RKO (cell line): ENCODE data around the gene C14orf132.

ENCODE experiments used
- DNase-seq: peaks from one replicate; pipeline ENCODE4 v3.0.0-alpha.2; 2016; ENCODE audit warnings: low spot score

Gene C14orf132

GRCh38 chr14:96039633-96040311 lies 610 bp downstream of the C14orf132 start:
- DNase-seq = no peak

DNA sequence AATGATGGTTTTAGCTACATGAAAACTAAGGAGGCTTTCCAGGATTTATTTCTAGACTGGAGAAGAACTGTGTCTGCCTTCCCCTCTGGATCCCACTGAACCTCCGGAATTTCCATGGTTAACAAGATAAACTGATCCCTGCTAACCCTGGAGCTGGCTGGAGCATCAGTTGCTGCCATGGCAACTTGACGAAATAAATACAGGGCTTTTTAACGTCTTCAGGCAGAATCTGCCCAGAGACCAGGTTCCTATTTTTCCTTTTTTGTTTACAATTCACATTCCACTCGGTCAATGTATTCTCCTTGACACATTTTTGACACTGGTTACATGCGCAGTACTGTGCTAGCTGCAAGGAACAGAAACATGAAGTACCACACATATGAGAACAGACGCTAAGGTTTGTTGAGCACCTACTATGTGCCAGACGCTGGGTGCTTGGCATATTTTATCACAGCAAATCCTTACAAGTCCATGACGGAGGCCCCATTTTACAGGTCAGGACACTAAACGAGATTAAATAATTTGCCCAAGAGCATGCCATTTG lies 1.7 kb downstream of the C14orf132 start:
- DNase-seq = no peak

DNA sequence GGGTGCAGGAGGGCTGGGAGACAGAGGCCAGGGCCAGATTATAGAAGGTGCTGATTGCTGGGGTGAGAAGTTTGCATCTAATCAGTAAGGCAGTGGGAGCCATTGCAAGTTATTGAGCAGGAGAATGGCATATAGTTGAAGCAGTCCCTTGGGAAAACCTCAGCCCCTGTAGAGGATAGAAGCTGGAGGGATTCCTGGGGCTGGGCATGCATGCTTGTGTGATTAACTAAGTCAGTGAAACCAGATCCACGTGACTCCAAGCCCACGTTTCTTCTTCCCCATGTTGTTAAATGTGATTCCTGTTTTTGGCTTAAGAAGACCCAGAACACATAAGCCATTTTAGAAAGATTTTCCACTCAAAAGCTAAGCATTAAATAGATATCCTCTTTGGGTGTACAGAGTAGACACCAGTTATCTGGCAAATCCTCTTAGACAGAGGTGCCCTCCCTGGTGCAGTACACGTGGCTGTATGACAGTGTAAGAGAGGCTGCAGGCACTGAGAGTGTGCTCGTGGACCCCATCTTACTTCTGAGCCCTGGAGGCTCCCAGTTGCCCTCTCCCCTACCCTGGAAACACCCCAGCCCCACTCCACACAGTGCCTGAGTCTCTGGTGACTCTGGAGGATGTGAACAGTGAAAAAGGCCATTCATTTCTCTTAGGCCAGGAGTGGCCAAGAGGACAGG lies 3.2 kb downstream of the C14orf132 start:
- no peak for DNase-seq

- no peak for DNase-seq
Measured at GRCh38 chr14:96046630-96047029, 7.5 kb downstream of the C14orf132 start.

DNA sequence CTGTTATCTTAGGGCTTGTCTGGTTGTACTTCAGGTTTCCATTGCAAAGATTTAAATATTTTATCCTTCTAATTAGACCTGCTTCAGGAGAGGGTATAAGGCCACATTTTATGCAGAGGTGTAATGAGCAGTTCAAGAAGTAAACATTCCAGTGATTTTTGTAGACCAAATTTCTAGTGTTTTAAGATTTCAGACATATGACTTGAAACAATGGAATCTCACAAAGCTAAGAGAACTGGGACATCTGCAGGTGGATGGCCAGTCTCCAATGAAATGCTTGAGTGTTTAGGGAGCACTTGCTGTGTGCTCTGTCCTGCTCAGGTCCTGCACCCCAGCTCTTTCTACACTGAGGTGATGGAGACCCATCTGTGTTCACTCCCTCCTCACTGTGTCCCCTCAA lies 7.9 kb downstream of the C14orf132 start:
- DNase-seq = no peak

DNA sequence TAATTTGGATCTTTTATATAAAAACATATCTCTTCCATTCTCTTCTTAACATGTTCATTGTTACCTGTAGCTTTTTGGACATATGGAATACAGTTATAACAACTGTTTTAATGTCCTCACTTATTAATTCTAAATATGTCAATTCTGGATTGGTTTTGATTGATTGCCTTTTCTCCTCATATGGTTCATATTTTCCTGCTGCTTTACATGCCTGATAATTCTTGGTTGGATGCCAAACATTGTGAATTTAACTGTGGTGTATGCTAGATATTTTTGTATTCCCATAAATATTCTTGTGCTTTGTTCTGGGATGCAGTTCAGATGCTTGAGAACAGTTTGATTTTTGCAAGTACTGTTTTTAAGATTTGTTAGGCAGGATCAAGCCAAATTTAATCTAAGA lies 10.8 kb downstream of the C14orf132 start:
- DNase-seq = no peak

GRCh38 chr14:96050482-96050881 lies 11.3 kb downstream of the C14orf132 start:
- no peak for DNase-seq

DNA sequence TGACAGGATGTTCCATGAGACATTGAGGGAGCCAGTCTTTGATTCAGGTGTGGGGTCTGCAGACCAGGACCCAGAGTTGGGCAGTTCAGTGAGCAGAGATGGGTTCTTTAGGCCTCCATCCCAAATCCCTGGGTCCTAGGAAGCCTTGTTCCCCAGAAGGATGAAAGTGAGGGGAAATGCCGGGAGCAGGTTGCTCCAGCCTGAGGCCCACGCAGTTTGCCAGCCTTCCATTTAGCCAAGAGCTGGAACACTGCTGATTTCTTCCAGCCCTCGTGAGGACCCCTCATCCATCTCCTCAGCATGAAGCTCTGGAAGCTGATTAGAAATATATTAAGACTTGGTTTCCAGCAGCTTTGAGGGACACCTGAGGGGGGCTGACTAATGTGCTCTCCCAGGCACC lies 12.1 kb downstream of the C14orf132 start:
- DNase-seq = no peak

- no peak for DNase-seq
Measured at GRCh38 chr14:96051642-96052540, 12.7 kb downstream of the C14orf132 start.

DNA sequence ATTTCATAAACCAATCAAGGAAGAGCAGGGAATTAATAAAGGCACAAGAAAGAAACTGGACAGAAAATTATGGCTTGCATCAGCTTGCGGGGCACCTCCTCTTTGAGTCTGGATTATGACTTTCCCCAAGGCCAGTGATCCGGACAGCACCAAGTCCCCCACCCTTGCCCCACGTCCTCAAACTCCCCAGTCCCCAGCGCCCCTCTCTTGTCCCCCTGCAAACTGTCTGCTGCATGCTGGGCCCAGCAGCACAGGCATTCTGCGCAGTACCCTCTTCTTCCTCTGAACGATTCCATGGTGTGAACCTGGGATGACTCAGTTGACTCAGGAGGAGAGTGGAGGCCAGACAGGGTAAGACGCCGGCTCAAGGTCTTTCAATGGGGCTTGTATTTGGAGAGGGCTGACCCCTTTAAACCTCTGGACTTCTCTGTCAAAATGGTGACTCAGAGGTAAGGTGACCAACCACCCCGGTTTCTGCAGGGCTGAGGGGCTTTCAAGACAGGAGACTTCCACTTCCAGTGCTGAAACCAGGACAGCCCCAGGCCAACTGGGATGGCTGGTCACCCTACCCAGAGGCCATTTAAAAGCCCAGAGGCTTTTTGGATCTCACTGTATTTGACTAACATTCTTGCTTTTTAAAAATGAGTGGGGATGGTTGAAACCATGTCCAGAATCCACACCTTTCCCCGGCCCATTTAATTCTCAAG lies 13.5 kb downstream of the C14orf132 start:
- peak; percentile 17 for DNase-seq

- DNase-seq = no peak
Measured at GRCh38 chr14:96053248-96053599, 14.1 kb downstream of the C14orf132 start.

GRCh38 chr14:96053600-96054381 lies 14.6 kb downstream of the C14orf132 start:
- peak; percentile 28 for DNase-seq

DNA sequence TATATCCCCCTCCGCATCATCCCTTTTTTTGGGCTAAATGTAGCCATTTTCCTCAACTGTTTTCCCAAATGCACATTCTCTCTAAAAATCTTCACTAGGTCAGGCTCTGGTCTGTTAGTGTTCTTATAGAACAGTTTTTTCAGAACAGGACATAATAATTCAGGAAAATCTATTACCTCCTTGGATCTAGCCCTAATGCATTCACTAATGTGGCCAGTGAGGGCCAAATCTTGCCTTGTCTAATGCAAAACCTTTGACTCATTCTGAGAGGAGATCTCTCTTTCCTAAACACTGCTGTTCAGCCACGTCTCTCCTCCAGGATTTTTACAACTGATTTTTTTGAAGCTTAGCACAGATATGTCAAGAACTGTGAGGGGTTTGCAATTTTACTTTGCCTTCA lies 15.5 kb downstream of the C14orf132 start:
- no peak for DNase-seq

GRCh38 chr14:96055065-96055752 lies 16.0 kb downstream of the C14orf132 start:
- DNase-seq = no peak

GRCh38 chr14:96055753-96056508 lies 16.8 kb downstream of the C14orf132 start:
- no peak for DNase-seq

DNA sequence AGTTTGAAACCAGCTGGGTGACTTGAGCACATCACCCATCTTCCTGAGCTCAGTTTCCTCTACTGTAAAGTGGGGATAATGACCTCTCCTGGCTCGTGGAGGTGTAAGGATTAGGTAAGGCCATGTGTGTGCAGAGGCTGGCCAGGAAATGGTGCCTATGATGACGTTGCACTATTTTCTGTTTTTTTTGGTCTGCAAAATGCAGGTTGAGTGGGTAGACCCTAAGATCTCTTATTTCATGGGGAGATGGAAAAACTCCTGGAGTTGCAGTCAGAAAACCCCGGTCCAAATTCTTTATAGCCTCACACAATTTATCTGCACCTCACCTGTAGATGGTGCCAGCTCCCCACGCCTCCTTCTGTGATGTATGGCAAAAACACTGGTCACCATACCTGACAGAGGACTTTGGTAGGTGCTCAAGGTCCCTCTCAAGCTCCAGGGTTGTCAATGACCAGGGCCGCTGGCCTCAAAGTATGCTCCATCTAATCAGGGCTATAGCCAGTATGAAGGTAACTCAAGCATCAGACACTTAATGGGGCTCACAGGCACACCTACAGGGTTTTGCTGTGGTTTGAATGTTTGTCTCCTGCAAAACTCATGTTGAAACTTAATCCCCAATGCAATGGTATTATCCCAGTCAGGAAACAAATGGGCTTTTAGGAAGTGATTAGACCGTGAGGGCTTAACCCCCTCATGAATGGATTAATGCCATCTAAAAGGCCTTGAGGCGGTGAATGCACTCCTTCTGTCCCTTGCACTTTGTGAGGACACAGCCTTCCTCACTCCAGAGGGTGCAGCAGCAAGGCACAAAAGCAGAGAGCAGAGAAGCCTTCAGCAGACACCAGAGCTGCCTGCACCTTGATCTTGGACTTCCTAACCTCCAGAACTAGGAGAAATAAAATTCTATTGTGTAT lies 17.6 kb downstream of the C14orf132 start:
- no peak for DNase-seq

DNA sequence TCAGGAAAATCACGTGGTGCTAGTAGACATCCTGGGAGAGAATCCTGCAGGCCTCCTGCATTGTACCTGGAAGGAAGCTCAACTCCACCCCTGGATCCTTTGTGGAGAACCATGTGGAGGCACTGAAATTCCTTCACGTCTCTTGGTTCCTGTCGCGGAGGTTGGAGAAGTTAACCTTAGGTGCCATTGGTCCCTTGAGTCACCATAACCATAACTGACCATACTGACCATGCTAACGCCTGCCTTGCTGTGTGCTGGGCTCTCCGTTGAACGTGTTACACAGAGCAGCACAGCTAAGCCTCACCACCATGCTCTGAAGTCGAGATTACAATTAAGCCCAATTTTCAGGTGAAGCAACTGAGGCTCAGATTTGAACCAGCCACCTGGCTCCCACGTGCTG lies 18.6 kb downstream of the C14orf132 start:
- no peak for DNase-seq

DNA sequence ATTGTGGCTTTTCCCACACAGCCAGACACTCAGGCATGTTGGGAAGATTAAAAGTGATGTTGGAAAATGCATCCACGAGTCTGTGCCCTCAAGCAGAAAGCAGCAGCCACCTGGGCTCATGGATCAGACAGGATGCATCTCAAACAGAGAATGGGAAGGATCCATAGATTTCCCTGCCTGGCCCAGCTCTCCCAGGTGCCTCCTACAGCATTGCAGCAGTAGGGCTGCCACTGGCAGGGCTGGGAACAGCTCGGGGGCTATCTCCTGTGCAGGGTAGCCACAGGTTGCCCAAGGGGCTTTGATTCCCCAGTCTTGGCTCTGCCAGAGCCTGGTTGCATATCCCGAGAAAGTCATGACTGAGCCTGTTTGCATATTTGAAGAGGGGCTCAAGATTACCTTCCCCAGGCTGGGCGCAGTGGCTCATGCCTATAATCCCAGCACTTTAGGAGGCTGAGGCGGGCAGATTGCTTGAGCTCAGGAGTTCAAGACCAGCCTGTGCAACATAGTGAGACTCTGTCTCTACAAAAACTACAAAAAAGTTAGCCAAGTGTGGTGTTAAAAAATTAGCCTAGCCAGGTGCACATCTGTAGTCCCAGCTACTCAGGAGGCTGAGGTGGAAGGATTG lies 19.5 kb downstream of the C14orf132 start:
- no peak for DNase-seq
